ENCODE results near the gene RASAL2. TPM values are rescaled to one million over a fixed set of nuclear protein-coding genes. Genes with fewer than 3 reads are reported as not detected.
A peak's percentile ranks its signal among the peaks of the same experiment; 100 is the strongest.
"Not testable (repeated sequence)": the region's sequence is repeated elsewhere in the genome, so short reads cannot be mapped to it uniquely, and the experiment has no call there.

The RASAL2 gene
- total RNA-seq, 1 donor from 2014 or later: 24.3 TPM

GRCh38 chr1:178066908-178067614, 26.8 kb upstream of the RASAL2 start:
- no peak for DNase-seq (ENCODE audit: low read depth)

GRCh38 chr1:178071811-178072210, 22.1 kb upstream of the RASAL2 start:
- no peak for DNase-seq (ENCODE audit: low read depth)

- no peak for DNase-seq (ENCODE audit: low read depth)
Observed at GRCh38 chr1:178072326-178072725, 21.6 kb upstream of the RASAL2 start.

GRCh38 chr1:178075333-178075732, 18.6 kb upstream of the RASAL2 start:
- peak; percentile 83 for DNase-seq (ENCODE audit: low read depth)

GRCh38 chr1:178076607-178077006, 17.3 kb upstream of the RASAL2 start:
- DNase-seq (ENCODE audit: low read depth): no peak

GRCh38 chr1:178077917-178078316, 16.0 kb upstream of the RASAL2 start:
- no peak for DNase-seq (ENCODE audit: low read depth)

- DNase-seq (ENCODE audit: low read depth): no peak
Observed at GRCh38 chr1:178086294-178086693, 7.6 kb upstream of the RASAL2 start.

- DNase-seq (ENCODE audit: low read depth): peak; percentile 82
Observed at GRCh38 chr1:178086766-178087165, 7.1 kb upstream of the RASAL2 start.

GRCh38 chr1:178088651-178089050, 5.3 kb upstream of the RASAL2 start:
- no peak for DNase-seq (ENCODE audit: low read depth)

GRCh38 chr1:178091454-178091853, 2.5 kb upstream of the RASAL2 start:
- DNase-seq (ENCODE audit: low read depth): not testable (repeated sequence)

- DNase-seq (ENCODE audit: low read depth): peak; percentile 17
Observed at GRCh38 chr1:178091986-178092745, 1.7 kb upstream of the RASAL2 start.

- DNase-seq (ENCODE audit: low read depth): no peak
Observed at GRCh38 chr1:178092878-178093493, 918 bp upstream of the RASAL2 start.

GRCh38 chr1:178093494-178093950, 382 bp upstream of the RASAL2 start:
- peak; percentile 98 for DNase-seq (ENCODE audit: low read depth)

GRCh38 chr1:178094739-178095645, 1.1 kb downstream of the RASAL2 start:
- DNase-seq (ENCODE audit: low read depth): peak; percentile 30

- DNase-seq (ENCODE audit: low read depth): no peak
Observed at GRCh38 chr1:178096421-178096820, 2.5 kb downstream of the RASAL2 start.

GRCh38 chr1:178098262-178098661, 4.4 kb downstream of the RASAL2 start:
- DNase-seq (ENCODE audit: low read depth): peak; percentile 19

GRCh38 chr1:178101266-178101630, 7.3 kb downstream of the RASAL2 start:
- DNase-seq (ENCODE audit: low read depth): no peak

GRCh38 chr1:178101654-178102053, 7.8 kb downstream of the RASAL2 start:
- DNase-seq (ENCODE audit: low read depth): peak; percentile 37

- DNase-seq (ENCODE audit: low read depth): no peak
Observed at GRCh38 chr1:178102218-178102617, 8.3 kb downstream of the RASAL2 start.

- no peak for DNase-seq (ENCODE audit: low read depth)
Observed at GRCh38 chr1:178107823-178108222, 13.9 kb downstream of the RASAL2 start.

Data from myocyte (in vitro differentiated cells).